GM12873 (cell line): ENCODE results near the gene PWWP2A.

Experiments used
- CTCF ChIP-seq: IDR thresholded peaks from 2 replicates; pipeline ENCODE4 v1.5.1; 2012; ENCODE audit warnings: low read depth, mild to moderate bottlenecking, moderate library complexity, low read length, control low read depth; ENCODE audit not compliant: insufficient read depth; ENCODE audit errors: missing control alignments

Gene PWWP2A

GRCh38 chr5:160049099-160049498, 70.2 kb downstream of the PWWP2A start:
- TF ChIP-seq CTCF = no peak

GRCh38 chr5:160048131-160048530, 71.1 kb downstream of the PWWP2A start:
- no peak for TF ChIP-seq CTCF

GRCh38 chr5:160047423-160047822, 71.8 kb downstream of the PWWP2A start:
- TF ChIP-seq CTCF = no peak

- TF ChIP-seq CTCF = no peak
Observed at GRCh38 chr5:160044967-160045366, 74.3 kb downstream of the PWWP2A start.

- TF ChIP-seq CTCF = no peak
Observed at GRCh38 chr5:160044391-160044804, 74.9 kb downstream of the PWWP2A start.

- no peak for TF ChIP-seq CTCF
Observed at GRCh38 chr5:160042671-160043070, 76.6 kb downstream of the PWWP2A start.
